GM10266 (cell line): ENCODE measurements around the gene PTPRM.

Experiments
- DNase-seq: peaks from one replicate; pipeline ENCODE4 v3.0.0; 2012; ENCODE audit errors: extremely low spot score
- TF ChIP-seq, protein P1 (sequence below): IDR thresholded peaks from 2 replicates; pipeline ENCODE4 v1.5.1; 2012; ENCODE audit warnings: mild to moderate bottlenecking, low read depth; ENCODE audit not compliant: control insufficient read depth, insufficient read depth; ENCODE audit errors: missing control alignments

PTPRM gene

DNA sequence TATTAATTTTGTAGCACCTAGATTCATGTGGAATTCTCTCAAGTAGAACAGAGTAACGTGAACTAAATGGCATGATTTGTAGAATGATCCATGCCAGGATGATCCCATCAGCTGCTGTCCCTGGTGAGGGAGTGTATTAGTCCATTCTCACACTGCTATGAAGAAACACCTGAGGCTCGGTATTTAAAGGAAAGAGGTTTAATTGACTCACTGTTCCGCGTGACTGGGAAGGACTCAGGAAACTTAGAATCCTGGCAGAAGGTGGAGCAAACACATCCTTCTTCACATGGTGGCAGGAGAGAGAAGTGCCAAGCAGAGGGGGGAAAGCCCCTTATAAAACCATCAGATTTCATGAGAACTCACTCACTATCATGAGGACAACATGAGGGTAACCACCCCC, 312.6 kb downstream of the PTPRM start:
- TF ChIP-seq, protein P1, sequence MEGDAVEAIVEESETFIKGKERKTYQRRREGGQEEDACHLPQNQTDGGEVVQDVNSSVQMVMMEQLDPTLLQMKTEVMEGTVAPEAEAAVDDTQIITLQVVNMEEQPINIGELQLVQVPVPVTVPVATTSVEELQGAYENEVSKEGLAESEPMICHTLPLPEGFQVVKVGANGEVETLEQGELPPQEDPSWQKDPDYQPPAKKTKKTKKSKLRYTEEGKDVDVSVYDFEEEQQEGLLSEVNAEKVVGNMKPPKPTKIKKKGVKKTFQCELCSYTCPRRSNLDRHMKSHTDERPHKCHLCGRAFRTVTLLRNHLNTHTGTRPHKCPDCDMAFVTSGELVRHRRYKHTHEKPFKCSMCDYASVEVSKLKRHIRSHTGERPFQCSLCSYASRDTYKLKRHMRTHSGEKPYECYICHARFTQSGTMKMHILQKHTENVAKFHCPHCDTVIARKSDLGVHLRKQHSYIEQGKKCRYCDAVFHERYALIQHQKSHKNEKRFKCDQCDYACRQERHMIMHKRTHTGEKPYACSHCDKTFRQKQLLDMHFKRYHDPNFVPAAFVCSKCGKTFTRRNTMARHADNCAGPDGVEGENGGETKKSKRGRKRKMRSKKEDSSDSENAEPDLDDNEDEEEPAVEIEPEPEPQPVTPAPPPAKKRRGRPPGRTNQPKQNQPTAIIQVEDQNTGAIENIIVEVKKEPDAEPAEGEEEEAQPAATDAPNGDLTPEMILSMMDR, result no peak
- no peak for DNase-seq

GRCh38 chr18:7885865-7886264, 318.7 kb downstream of the PTPRM start:
- TF ChIP-seq, protein P1, result no peak
- no peak for DNase-seq

DNA sequence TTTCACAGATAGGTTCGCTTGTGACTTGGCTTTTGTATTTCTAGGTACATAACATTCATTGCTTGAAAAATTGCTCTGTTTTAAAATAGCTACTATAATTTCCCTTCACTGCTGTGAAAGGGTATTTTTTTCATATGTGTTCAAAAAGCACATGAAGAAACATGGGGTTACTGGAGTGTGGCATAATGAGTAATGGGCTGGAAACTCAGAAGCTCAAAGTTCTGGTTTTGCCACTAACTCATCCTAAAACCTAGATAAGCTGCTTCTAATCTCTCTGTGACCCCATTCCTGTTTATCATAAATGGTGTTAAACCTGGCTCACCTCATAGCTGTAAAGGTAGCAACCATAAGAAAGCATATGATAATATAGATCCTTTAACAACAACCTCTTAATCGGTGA, 319.3 kb downstream of the PTPRM start:
- DNase-seq, result no peak
- TF ChIP-seq, protein P1, result no peak

GRCh38 chr18:7889515-7889914, 322.4 kb downstream of the PTPRM start:
- TF ChIP-seq, protein P1, result no peak

DNA sequence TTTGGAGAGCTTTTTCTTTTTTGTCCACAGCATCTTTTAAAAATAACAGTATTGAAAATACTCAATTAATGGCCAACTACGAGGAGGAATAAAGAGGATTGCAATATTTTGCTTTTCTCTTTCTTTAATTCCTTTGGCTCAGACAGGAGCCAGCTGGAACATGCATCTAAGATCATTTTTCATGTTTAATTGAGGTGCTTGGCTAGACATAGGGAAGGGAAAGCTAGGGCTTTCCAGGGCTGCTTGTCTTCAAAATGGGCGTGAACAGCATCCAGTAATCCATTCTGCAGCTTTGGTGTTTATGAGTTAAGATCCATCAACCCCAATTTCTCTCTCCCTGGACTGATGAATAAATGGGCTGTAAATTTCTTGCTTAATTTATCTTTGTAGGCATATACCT, 323.0 kb downstream of the PTPRM start:
- TF ChIP-seq, protein P1, result no peak

More at GRCh38 chr18:7889515-7889914, 322.4 kb downstream of the PTPRM start:
- DNase-seq, result no peak

DNA sequence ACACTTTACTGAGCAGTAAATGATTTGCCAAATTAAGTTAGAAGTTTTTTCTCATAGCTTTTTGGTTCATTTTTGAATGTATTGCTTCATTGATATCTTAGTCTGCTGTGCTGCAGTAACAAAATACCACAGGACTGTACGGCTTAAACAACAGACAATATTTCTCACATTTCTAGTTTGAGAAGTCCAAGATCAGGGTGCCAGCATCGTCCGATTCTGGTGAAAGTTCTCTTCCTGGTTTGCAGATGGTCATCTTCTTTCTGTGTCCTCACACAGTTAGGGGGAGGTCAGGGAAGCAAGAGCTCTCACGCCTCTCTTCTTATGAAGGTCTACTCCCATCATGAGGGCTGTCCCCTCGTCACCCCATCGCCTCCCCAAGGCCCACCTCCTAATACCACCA, 325.4 kb downstream of the PTPRM start:
- TF ChIP-seq, protein P1, result no peak
- DNase-seq, result no peak

More for the DNA sequence above, 323.0 kb downstream of the PTPRM start:
- DNase-seq, result no peak

- no peak for DNase-seq
- TF ChIP-seq, protein P1, result no peak
Observed at GRCh38 chr18:7894592-7894991, 327.5 kb downstream of the PTPRM start.

GRCh38 chr18:7895346-7895745, 328.2 kb downstream of the PTPRM start:
- DNase-seq, result no peak
- TF ChIP-seq, protein P1, result no peak
